Measurements from ENCODE around the gene HTR4.

- TF ChIP-seq MYC (IDR thresholded peaks at IDR 0.05; ENCODE audit: borderline replicate concordance, low read length) (no peak), KDM1A (IDR thresholded peaks at IDR 0.05; ENCODE audit: low read depth) (no peak), EP300 (IDR thresholded peaks at IDR 0.05) (no peak), NR3C1 (IDR thresholded peaks at IDR 0.05) (no peak), NFE2L2 (conservative IDR thresholded peaks at IDR 0.05; ENCODE audit: low read length) (no peak), POLR2A (IDR thresholded peaks at IDR 0.05; ENCODE audit: low read length) (no peak), MAX (IDR thresholded peaks at IDR 0.05) (no peak), CTCF (IDR thresholded peaks at IDR 0.05) (no peak), ESRRA (IDR thresholded peaks at IDR 0.05; ENCODE audit: borderline replicate concordance, low read length) (no peak), EHMT2 (IDR thresholded peaks at IDR 0.05; ENCODE audit: low read depth) (no peak), RAD21 (conservative IDR thresholded peaks at IDR 0.05 in 1 of 2, IDR thresholded peaks at IDR 0.05 in 1 of 2) (no peak), SREBF2 (IDR thresholded peaks at IDR 0.05) (no peak), ELK1 (IDR thresholded peaks at IDR 0.05; ENCODE audit: low read depth, low read length) (no peak), HMGXB4 (CRISPR knock-in tag; IDR thresholded peaks at IDR 0.05; ENCODE audit: borderline replicate concordance) (no peak)
Observed at GRCh38 chr5:148645527-148645926, 8.8 kb downstream of the HTR4 start.
